Inflammatory macrophage treated with lipopolysaccharide for 4 hours (primary cell): ENCODE results near the gene AAMP.
A peak's percentile ranks its signal among the peaks of the same experiment; 100 is the strongest.

Source experiments
- DNase-seq: peaks from one replicate; pipeline ENCODE4 v3.0.0-alpha.2; 2020

Gene AAMP

DNA sequence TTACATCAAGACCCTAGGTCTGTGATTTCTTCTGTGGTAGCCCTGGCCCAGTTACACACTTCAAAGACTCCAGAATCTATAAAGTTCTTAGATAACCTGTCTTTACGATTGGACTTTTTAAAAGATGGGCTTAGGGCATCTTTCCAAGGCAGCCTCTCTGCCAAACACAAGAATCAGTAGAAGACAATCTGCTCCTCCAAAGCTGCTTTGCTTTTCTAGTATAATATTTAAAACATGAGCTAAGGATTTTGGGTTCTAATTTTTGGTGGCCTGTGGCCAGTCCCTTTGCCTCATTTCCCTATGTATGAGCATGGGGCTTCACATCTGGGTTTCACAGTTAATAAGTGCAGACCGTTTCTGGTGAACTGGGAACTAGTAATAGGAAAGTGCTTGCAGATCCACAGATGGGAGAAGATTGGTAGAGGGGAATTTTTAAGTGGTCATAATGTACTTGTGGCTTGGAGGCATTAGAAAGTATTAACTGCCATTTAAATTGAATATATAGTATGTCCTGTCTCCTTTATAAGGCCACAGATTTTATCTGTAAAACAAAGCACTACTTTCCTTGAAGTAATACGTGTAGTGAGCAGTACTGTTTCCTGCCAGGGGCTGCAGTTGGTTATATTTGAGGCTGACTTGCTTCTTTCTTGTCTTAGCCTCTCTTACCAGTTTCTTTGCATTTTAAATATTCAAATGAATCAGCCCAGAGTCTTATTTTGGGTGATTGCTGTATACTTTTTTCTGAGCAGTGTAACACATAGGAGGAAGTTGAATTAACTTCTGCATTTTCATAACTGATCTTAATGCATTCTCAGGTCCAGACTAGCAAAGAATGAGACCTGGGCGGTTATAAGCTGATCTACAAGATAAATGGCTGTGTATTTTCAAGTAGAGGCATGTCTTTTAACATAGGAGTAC, 51.4 kb downstream of the AAMP start:
- peak; percentile 77 for DNase-seq

DNA sequence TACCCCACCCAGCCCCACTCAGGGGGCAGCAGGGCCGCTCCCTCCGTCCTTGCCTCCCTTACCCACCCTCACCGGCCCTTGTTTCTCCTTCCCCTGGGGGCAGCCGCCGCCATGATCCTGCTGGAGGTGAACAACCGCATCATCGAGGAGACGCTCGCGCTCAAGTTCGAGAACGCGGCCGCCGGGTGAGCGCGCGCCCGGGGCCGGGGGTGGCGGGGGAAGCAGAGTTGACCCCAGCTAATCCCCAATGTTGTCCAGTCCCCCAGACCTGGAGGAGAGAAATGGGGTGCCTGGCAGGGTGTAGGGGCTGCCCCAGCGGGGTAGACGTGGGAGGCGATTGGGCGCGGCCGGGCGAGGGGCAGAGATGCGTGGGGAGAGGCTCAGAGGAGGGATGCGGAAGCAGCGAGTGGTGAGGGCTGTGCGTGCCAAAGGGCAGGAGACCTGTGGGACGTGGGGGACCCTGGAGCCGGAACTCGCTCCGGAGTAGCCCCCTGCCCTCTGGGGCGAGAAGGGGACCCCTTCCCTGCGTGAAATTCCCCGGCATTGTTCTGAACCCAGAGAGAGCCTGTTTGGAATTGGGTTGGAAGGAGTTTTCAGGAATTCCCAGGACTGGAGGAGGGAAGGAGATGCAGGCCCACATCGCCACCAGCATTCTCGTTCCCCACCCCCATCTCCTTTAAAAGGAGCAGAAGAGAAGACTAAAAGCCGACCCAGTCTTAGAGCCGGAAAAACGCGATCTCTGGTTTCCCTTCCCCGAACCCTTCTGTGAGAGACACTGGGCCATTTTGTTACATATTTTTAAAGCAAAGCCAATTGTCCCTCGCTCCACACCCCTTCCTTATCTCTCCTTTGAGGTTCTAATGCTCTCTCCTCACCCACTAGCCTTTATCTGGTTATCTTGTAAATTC, 52.3 kb downstream of the AAMP start:
- DNase-seq: peak; percentile 89

GRCh38 chr2:218216674-218217359, 53.1 kb downstream of the AAMP start, which contains the start of gene ARPC2:
TSS of gene ARPC2 (plus strand) at chr2:218217189. CDS start at chr2:218217471, 282 bp downstream.
- peak; percentile 98 for DNase-seq

GRCh38 chr2:218216336-218216673, 53.6 kb downstream of the AAMP start:
- no peak for DNase-seq
